HG03342 (cell line): Measurements from ENCODE around the gene CTRB1.

Source experiments
- ATAC-seq: cut with Tn5 transposase; IDR thresholded peaks from one replicate; pipeline ENCODE4 v1.9.1; 2021; ENCODE audit warnings: mild to moderate bottlenecking, moderate library complexity; ENCODE audit not compliant: unreplicated experiment

CTRB1 gene

DNA sequence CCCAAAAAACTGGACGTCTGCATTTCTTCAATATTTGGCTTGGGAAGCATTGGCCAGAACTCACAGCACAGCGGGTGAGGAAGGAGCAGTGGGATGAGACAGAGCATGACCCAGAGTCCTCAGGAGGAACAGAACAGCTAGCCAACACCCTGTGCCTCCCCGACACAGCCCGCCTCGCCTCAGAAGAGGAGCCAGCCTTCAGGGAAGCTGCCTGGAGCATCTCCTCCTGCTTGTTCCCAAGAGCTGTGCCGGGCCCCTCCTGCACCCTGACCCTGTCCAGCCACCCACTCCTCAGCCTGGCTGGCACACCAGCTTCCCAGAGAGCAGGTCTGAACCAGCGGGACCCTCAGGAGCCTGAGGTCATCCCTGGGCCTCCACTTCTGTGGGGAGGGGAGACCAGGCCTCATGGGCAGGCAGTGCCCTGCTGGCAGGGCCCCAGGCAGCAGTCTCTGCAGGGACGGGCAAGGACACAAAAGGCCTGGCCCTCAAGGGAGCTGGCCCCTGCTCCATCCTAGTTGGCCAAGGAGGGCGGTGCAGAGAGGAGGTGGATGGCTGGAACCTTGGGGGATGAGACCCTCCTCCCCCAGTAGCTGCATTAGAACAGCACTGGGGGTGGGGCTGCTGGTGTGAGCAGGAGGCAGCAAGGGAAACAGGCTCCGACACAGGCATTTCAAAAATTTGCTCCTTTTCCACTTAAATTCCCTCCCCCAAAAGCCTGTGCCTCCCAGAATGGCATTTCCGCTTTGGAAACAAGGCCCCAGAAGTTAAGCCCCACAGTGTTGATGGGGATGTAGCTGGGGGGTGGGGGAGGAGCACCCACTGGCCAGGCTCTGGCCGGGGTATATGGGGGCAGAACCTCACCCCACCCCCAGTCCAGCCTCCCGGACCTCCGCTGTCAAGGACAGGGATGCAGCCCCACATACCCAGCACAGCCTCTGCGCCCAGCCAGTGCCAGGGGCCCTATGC is 34.4 kb downstream of the CTRB1 start:
- no peak for ATAC-seq

DNA sequence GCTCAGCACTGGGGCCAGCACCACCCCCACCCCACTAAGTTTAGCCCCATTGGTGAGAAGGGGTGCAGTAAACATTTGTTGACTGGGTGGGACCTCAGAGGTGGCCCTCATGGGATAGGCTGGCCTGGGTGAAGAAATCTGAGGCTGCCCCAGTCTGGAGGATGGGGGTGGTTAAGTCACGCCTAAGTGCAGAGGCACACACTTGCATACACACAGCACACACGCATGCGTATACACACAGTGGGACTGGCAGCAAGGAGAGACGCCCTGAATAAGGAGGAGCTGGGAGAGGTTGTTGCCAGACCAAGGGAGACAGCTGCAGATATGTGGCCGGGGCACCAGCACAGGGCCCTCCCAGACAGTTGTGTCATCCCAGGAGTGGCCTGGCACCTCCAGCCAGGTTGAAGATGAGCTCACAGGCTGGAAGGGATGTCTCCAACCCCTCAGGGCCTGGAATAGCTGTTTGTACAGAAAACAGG is 35.6 kb downstream of the CTRB1 start:
- ATAC-seq, result no peak

DNA sequence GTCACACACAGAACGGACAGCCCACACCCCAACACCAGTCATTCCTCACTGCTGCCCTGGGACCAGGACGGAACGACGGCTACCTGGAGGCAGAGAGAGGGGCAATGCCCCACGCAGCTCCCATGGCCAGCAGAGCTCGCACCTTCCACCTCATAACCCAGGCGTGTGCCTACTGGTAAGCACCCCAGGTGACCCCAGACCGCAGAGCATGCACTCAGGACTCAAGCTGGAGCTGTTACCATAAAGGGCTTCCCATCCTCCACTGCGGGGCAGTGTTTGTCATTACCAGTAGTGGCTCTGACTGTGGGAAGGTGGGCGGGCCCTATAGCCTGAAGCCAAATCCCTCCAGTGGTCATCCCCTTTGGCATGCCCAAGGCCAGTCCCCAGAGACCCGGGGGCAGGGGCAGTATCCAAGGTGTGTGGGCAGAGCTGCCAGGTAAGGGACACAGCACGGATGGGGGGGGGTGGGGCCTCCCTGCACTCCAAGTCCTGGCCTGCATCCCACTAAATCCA is 37.3 kb downstream of the CTRB1 start:
- ATAC-seq, result no peak

DNA sequence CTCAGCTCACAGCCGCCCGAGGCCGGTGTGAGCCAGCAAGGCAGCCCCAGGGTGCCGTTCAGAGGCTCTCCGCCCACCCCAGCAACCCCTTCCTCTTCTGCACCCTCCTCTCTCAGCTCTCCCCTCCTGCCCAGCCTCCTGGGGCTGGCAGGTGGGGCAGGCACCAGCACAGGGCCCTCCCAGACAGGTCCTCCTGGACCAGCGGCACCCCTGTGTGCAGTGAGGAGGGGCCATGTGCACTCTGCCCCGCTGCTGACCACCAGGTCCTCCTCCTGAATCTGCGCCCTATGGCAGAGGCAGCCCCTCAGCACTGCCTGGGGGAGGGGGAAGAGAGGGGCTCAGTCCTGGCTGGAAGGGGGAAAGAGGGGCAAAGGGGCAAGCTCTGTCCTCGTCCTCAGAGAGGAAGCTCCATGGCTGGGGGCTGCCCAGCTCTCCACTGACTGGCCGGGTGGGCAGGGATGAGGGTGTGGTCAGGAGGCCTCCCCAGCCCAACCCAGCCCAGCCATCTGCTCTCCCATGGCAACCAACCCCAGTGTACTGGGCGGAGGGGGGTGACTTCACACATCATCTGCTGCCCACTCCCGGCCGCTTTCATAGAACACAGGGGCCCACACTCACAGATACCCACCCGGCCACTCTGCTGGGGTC is 38.0 kb downstream of the CTRB1 start:
- no peak for ATAC-seq

DNA sequence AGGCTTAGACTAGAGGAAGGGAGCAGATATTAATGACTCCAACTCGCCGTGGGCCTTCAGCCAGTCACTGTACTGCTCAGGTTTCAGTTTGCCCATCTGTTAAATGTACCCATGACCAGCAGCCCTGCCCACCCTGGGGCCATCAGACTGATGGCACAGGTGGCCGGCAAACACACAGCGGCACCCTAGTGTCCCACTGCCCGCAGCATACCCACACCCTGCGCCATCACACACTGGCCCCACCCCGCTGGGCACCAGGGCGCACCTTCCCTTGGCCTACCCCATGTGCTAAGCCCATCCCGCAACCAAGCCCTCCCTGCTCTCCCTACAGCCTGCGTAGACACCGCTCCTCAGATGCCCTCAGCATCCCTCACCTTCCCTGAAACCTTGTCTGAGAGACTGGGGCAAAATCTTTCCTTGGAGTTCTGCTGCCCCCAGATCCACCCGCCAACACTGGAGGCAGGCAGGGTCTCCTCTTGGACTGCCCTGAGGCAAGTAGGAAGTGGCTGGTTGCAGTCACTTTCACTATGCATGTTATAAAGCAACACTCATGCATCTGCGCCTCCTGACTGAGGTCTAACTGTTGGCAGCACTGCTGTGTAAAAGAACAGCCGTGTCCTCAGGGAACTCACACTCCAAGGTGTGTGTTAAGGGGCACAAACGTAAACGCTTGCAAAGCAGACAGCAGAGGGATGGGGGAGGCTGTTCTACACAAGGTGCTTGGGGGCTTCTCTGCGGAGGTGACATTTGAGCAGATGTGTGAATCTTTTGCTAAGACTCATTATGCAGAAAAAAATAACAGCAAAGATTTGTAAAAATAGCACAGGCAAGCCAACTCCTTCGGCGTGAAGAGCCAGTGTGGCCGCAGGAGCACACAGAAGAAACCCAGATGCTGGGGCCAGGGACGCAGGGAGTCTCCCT is 39.4 kb downstream of the CTRB1 start:
- ATAC-seq, result no peak

DNA sequence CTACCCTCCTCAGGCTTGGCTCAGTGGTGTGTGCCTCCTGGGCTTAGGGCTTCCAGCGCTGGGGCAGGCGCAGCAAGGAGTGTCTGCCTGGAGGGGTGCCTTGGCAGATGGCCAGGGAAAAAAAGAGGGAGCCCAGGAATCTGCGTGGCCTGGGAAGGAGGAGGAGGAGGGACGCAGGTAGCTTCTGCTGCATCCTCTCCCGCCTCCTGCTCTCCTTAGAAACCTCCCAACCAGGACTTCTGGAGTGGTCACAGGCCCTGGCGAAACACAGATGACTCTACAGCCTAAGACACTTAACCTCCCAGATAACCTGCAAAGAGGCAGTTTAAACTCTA is 40.0 kb downstream of the CTRB1 start:
- no peak for ATAC-seq

DNA sequence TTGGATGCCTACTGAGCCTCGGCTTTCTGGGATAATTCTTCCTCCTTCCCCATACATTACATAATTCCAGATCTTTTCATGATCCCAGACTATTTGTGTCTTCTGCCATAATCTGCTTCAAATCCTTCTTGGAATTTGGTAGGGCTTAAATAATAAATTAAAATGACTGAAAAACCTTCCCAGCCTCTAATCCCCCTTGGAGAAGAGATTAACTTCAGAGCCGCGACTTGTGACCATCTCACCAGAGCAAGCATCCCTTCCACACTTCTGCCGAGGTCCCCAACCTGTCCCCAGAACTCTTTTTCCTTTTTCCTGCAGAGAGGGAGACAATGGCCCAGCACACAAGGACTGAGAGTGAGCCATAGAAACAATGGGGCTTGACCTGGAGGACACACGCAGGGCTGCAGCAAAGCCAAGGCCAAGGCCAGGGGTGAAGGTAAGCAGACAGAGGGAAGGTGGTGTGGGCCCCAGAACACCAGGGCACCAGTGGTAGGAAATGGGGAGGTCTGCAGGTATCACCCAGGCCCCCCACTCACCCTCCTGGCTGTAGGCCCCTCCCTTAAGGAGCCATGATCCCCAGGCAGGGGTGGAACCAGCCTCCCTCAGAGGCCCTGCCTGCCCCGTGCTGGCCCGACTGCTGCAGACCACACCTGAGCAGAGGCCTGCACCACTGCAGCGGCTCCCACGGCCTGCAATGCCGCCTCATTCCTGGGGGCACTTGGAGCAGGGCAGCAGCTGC is 42.2 kb downstream of the CTRB1 start:
- no peak for ATAC-seq

DNA sequence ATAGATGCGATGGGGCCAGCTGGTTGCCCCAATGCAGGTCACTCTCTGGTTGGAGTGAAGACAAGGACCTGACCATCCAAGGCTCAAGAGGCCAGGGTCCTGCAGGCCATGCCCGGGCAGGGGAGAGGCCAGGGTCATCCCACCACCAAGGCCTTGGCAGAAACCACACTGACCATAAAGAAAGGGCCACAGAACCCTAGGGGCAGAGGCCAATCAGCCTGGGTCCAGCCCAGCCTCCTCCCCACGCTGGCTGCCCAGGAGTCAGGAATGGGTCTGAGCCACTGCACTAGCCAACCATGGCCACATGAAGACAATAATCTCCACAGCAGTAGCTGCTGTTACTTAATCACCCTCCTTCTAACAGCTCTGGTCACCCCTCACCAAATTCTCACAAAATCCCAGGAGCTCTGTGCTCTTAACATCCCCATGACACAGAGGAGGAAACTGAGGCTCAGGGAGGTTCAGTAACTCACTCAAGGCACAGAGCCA is 42.8 kb downstream of the CTRB1 start:
- no peak for ATAC-seq

DNA sequence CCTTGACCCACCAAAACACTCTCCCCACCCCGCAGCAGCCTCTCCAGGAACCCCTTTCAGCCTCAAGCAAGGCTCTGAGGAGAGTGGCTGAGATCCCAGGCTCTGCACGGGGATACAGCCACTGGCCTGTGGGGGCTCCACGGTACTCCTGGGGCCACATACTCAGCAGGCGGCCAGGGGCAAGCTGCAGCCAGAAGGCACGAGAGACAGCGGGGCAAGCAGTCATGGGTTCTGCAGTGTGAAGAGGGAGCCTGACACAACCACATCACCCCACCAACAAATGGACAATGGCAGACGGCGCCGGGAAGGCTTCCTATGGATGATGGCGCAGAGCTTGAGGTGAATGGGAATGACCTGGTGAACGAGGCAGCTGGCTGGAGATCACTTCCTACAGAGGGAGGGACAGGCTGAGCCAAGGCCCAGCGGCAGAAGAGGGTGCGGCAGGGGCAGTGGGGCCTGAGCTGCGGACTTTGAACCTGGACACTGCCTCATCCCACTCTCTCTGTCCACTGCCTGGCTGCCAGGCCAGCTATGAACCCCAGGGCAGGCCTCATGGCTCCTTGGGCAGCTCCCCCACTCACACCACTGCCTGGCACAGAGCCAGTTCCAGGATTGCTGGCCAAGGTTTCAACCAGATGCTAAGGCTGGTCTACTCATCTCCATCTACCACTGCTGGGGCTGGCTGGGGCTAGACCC is 43.5 kb downstream of the CTRB1 start:
- no peak for ATAC-seq

DNA sequence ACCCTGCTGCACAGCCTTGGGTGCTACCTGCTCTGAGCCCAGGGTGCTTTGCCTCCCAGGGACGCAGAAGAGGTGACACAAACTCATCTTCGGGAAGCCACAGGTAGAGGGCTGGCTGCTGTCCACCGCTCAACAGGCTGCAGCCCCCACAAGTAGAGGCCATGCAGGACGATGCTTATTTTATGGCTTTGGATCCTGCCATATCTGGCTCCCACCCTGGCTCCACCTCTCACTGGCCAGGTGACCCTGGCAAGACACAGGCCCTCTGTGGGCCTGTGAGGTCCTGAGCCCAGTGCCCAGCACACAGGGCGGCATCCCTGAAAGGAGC is 44.0 kb downstream of the CTRB1 start:
- ATAC-seq, result no peak

DNA sequence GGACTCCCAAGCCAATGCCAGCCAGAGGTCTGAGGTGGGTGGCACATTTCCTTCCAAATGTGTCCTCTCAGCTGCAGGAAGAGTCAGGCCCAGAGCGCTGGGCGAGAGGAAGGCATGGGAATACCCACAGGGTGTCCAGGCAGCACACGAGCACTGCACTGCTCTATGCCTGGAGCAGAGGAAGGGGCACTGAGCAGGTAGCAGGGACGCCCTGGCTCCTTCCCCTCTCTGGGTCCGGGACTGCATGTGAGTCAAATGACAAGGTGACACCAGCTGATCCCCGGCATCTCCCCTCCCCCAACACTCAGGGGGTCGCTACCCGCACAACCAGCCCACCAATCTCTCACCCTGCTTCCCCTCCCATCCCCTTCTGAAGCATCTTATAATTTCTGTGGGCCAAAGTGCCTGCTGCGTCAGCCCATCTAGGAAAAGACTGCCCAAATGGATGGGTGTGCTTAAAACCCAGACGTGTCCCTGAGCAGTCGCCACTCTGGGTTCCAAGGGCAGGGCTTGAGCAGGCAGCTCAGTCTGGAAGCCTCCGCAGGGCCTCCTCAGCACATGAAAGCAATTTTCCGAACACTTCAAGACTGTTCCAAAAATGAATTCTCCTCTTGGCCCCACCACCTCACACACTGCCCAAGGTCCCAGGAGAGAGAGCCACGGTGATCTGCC is 44.6 kb downstream of the CTRB1 start:
- no peak for ATAC-seq

DNA sequence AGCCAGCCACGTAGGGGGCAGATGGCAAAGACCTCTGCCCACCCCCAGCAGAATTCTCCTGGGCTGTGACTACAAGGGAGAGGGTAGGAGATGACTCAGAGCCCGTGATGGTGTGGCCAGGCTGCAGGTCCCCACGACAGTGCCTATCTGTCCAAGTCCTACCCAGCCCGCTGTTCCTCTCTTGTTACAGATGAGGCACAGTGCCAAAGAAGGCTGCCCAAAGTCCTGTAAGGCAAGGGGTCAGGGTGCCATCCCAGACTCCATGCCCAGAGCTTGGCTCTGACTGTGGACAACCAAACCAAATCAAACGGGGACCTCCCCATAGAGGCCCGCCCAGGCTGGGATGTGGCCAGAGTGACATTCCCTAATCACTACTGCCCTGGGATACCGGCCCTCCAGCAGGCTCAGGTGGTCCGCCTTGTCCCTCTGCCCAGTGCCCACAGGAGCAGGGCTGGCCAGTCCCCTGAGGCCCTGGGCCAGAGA is 45.2 kb downstream of the CTRB1 start:
- ATAC-seq, result no peak

DNA sequence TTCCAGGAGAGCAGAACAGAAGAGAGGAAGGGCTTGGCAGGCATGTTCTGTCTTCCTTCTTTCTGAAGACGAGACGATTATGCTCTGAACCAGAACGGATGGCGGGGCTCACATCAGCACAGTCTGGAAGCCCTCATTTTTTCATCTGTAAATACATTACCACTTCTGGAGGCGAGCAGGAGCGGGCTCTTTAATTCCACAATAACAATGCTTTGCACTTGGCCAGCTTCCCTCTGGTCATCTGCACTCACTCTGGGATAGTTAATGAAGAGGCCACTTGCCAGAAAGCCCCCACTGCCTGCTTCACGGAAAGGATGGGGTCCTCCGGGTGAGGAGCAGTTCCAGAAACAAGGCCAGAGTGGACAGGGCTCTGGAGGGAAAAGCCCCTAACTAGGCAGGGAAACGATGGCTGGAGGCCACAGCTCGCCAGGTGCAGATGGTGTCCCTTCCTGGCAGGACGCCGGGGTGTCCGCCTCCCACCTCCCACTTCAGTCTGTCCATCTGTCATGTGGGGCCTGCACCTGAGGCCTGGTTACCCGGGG is 45.7 kb downstream of the CTRB1 start:
- ATAC-seq, result no peak

DNA sequence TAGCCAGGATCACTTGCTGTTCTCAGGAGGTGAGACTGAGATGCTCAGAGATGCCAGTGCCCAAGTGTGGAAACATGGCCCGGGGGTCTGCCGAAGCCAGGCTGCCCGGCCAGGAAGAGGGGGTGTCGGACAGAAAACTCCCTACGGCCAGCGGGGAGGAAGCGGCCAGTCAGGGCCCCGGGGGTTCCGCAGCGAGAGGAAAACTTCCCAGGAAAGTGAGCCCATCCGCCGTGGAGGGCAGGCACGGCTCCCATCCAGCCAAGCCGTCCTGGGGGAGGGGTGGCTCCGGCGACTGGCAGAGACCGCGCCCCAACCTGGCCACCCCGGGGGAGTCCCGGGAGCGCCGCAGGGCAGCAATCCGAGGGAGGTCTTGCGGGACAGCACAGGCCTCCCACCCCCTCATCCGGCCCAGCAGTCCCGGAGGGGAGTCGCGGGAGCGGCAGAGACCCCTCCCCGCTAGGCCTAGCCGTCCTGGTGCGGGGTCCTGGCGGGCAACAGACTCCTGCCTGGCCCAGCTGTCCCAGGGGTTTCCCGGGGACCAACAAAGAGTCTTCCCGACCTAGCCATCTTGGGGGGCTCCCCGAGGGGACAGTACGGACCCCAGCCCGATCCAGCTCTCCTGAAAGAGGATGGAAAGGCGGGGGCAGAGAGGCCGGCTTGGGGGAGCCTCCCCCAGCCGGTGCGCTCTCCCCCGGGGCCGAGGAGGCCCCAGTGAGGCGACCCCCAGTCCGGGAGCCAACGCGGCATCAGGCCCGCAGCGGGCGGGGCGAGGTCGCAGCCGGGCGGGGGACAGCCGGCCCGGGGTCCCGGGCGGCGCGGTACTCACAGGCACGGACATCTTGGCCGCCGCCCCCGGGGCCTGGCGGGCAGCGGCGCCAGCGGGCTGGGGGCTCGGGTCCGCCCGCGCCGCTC is 46.5 kb downstream of the CTRB1 start:
- peak; percentile 23 for ATAC-seq

DNA sequence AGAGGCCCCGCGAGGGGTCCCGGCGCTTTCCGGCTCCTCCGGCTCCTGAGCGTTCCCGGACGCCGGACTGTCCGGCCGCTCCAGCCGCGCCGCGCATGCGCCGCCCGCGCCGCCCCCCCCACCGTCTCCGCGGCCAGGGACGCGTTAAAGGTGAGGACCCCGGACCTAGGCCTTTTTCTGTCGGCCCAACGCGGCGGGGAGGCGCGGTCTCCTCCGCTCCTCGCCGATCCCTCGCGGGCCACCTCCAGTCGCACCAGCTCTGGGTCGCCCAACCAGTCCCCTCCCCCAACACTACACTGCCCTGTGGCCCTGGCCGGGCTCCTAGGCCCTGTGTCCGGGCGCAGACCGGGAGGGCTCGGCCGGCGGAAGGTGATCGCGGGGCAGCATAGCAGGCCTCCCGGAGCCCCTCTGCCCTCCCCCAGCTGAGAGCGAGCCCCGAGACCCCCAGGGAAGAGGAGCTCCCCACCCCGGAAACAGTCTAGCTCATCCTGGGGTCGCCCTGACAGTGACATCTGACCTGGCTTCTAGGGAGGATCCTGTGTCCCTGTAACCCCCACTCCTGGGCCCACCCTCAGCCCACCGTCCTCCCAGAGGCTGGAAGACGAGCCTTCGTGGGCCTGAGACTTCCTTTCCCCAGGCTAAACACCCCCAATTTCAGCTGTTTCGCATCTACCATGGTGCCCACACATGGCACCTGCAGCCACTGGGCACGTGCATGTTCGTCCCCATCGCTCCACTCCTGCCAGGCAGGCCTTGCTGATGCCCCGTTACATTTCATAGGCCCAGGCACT is 47.3 kb downstream of the CTRB1 start:
- ATAC-seq, result peak; percentile 59

DNA sequence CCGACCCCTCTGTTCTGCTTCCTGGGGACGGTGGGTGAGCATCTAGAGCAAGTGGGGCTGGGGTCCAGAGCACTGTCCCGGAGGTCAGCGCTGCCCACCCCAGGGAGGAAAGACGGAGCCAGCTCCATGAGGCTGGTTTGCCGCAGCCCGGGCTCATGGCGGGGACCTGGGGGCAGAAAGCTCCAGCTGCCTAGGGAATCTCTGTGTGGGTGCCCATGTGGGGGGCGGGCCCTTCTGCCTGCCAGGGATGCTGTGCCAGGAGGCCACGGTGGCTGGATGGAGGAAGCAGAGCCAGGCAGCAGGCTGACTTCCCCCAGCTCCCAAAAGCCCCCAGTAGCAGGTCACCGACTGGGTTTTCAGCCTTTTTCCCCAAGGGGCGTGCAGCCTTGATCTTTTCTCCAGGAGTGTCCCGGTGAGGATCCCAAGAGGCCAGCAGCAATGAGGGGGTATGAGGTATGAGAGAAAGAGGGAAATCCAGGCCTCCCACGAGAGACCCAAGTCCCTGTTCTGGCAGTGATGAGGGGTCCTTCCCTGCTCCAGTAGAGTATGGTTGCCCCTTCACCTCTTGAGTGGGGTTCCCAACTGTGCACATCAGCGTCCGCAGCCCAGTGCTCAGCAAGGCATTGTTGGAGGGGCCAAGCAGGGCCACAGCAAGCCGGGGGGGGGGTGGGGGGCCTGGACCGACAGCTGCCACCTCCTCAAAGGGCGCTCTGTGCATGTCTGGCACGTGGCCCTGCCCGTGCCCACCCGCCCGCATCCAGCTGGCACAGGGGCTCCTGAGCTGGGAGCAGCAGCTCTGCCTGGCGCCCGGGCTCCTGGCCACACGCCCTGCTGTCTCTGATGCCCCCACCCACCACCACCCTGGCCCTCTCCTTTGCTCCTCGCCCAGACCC is 48.2 kb downstream of the CTRB1 start:
- no peak for ATAC-seq
